Activated naive CD4-positive, alpha-beta T cell treated with anti-CD3 and anti-CD28 coated beads, Interleukin-2, amount 10 ng/mL, durations not matched to agents 7 days and 5 days (primary cell): ENCODE data around the gene GASK1B.

ENCODE experiments used
- CTCF ChIA-PET: fragments of 350-600 bp; sonication (Branson Sonifier 250); formaldehyde crosslinking; loops from one replicate; lab custom pipeline; 2021; ENCODE audit warnings: antibody characterized with exemption; lab: Charles Lee
- DNase-seq: peaks from one replicate; pipeline ENCODE4 v3.0.0-alpha.2; 2020
- H3K27ac Mint-ChIP-seq: one replicate; pipeline ENCODE4 v1.8.0; 2021; ENCODE audit warnings: mild to moderate bottlenecking, moderate library complexity, mixed read lengths
- H3K27me3 Mint-ChIP-seq: one replicate; pipeline ENCODE4 v1.8.0; 2021; ENCODE audit warnings: mild to moderate bottlenecking, mixed read lengths
- H3K36me3 Mint-ChIP-seq: one replicate; pipeline ENCODE4 v1.8.0; 2021; ENCODE audit warnings: mixed read lengths
- H3K4me1 Mint-ChIP-seq: one replicate; pipeline ENCODE4 v1.8.0; 2021; ENCODE audit warnings: mixed read lengths
- H3K4me3 Mint-ChIP-seq: one replicate; pipeline ENCODE4 v1.8.0; 2021; ENCODE audit warnings: mild to moderate bottlenecking, moderate library complexity, mixed read lengths
- H3K9me3 Mint-ChIP-seq: one replicate; pipeline ENCODE4 v1.8.0; 2021; ENCODE audit warnings: mixed read lengths

The GASK1B gene

GRCh38 chr4:158172261-158173258 is at the start of gene GASK1B:
Gene GASK1B, minus strand, starts transcription at chr4:158173025. Its CDS starts 1,650 bp downstream, at chr4:158171375.
- no peak for DNase-seq
- H3K27ac Mint-ChIP-seq, result no peak within 1 kb of the TSS
- H3K9me3 Mint-ChIP-seq, result no peaks in the 10 kb centered on the region
- CTCF ChIA-PET, result interaction anchor here (1.1 to 1.4 kb wide), 2 partner anchors 21 to 25 kb away, joined by 3 to 6 read pairs; no protein-coding TSS in a partner anchor
- peaks cover 38% of the 10 kb centered on the region for H3K27me3 Mint-ChIP-seq
- H3K4me3 Mint-ChIP-seq, result no peak within 1 kb of the TSS
- no peaks in the 10 kb centered on the region for H3K4me1 Mint-ChIP-seq
- H3K36me3 Mint-ChIP-seq, result no peaks in the 10 kb centered on the region

GRCh38 chr4:158219623-158220022 is 46.8 kb upstream of the GASK1B start:
- CTCF ChIA-PET, result no interaction called here
- Mint-ChIP-seq H3K36me3 (no peaks in the 10 kb centered on the region), H3K4me3 (no peak overlapping the region), H3K27me3 (peaks cover 4% of the 10 kb centered on the region), H3K4me1 (no peaks in the 10 kb centered on the region), H3K9me3 (no peaks in the 10 kb centered on the region), H3K27ac (no peak overlapping the region)
- DNase-seq, result no peak

DNA sequence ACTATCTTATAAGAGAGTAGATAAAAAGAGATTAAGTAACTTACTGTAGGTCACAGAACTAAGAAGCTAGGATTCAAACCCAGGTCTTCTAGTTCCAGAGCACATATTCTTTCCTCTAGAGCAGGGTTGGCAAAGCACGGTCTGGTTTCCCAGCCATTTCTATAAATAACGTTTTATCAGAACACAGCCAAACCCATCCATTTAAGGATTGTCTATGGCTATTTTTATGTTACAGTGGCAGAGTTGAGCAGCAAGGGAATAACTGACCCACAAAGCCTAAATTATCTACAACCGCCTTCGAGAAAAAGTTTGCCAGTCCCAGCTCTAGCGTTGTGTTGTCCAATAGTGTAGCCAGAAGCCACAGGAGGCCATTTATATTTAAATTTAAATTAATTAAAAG is 44.9 kb upstream of the GASK1B start:
- Mint-ChIP-seq H3K9me3 (no peaks in the 10 kb centered on the region), H3K4me3 (no peak overlapping the region), H3K36me3 (no peaks in the 10 kb centered on the region), H3K27me3 (peaks cover 4% of the 10 kb centered on the region), H3K4me1 (no peaks in the 10 kb centered on the region), H3K27ac (no peak overlapping the region)
- CTCF ChIA-PET, result no interaction called here
- DNase-seq, result no peak

DNA sequence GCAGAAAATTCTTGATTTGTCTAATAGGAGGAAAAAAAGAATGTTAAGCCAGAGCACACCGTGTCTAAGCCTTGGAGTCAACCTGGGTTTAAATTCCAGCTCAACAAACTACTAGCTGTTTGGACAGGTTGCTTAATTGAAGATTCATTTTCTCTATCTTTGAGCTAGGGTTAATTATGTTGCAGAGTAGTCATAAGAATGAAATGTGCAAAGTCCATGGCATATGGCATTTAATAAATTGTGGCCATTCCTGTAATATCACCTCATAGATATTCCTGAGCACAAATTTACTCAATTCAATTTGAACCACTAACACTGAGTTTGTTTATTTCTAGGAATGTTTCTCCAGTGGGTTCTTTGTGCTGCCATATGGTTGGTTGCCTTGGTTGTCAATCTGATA is 42.0 kb upstream of the GASK1B start:
- H3K27ac Mint-ChIP-seq, result no peak overlapping the region

GRCh38 chr4:158213466-158213865 is 40.6 kb upstream of the GASK1B start:
- Mint-ChIP-seq H3K9me3 (no peaks in the 10 kb centered on the region), H3K27ac (no peak overlapping the region), H3K4me3 (no peak overlapping the region), H3K36me3 (no peaks in the 10 kb centered on the region), H3K4me1 (peaks cover 19% of the 10 kb centered on the region), H3K27me3 (peaks cover 16% of the 10 kb centered on the region)
- CTCF ChIA-PET, result interaction anchor here (2.2 kb wide), 1 partner anchor 20 kb away, joined by 5 read pairs; no protein-coding TSS in a partner anchor
- DNase-seq, result no peak

More for the DNA sequence above, 42.0 kb upstream of the GASK1B start:
- peaks cover 11% of the 10 kb centered on the region for H3K4me1 Mint-ChIP-seq
- peaks cover 12% of the 10 kb centered on the region for H3K27me3 Mint-ChIP-seq
- H3K4me3 Mint-ChIP-seq, result no peak overlapping the region
- DNase-seq, result no peak
- H3K36me3 Mint-ChIP-seq, result no peaks in the 10 kb centered on the region
- CTCF ChIA-PET, result interaction anchor here (2.2 kb wide), 1 partner anchor 21 kb away, joined by 5 read pairs; no protein-coding TSS in a partner anchor
- no peaks in the 10 kb centered on the region for H3K9me3 Mint-ChIP-seq

DNA sequence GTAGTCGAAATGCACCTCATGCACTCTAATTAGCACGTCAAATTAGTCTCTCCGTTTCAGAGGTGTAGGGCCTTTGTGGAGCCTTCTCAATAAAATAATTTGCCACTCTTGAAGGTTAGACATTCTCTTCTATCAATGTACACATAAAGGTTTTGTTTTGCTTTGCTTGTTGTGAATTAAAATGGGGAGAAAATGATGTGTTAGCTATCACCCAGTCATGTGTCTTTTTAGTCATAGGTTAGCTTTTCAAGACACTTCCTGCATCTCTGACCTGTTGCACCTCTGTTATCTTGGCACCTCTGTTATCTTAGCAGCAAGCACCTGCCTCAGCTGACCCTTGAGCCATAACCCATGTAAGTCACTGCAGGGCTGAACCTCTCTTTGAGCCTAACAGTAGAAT is 38.4 kb upstream of the GASK1B start:
- Mint-ChIP-seq H3K27ac (no peak overlapping the region), H3K4me3 (peak overlapping the region; percentile 2), H3K9me3 (no peaks in the 10 kb centered on the region), H3K4me1 (peaks cover 19% of the 10 kb centered on the region), H3K27me3 (peaks cover 16% of the 10 kb centered on the region), H3K36me3 (no peaks in the 10 kb centered on the region)
- DNase-seq, result no peak
- CTCF ChIA-PET, result interaction anchor here (0.7 to 1.0 kb wide), 2 partner anchors 20 to 44 kb away, joined by 3 read pairs; no protein-coding TSS in a partner anchor

GRCh38 chr4:158209825-158210807 is 37.3 kb upstream of the GASK1B start, which contains the start of gene TMEM144:
Gene TMEM144, plus strand, starts transcription at chr4:158210486. Its CDS starts 2,182 bp downstream, at chr4:158212668.
- CTCF ChIA-PET, result interaction anchor here (1.0 kb wide), 1 partner anchor 18 kb away, joined by 3 read pairs; no protein-coding TSS in a partner anchor

DNA sequence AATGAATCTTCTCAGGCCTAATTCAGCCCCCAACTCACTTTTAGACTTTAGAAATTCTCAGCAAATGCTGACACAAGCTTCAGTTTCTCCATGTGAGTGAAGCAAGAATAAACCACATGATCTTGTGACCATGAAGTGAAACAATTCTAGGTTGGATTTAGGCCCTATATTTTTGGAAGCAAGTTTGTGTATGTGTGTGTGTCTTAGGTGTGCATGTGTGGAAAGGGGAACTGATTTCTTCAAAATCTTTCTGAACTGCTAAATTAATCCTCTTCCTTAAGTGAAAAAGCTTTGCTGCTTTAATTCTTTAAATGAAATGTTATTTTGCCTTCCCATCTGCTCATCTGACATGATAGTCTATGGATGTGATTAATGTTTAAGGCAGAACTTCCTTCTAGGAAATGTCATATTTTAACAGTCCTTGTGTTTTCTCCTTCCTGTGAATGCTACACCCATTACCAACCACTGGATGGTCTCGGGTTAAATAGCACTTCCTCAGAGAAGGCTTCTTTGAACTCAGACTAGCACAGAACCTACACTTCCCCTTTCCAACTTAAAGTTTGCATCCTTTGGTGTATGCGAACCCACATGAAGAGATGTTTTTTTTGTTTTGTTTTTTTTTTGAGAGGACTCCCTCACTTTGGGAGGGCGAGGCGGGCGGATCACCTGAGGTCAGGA is 36.3 kb upstream of the GASK1B start:
- CTCF ChIA-PET, result interaction anchor here (1.2 kb wide), 1 partner anchor 34 kb away, joined by 4 read pairs; no protein-coding TSS in a partner anchor
- Mint-ChIP-seq H3K27ac (no peak overlapping the region), H3K27me3 (peaks cover 16% of the 10 kb centered on the region), H3K4me3 (no peak overlapping the region), H3K36me3 (no peaks in the 10 kb centered on the region), H3K4me1 (peaks cover 19% of the 10 kb centered on the region), H3K9me3 (no peaks in the 10 kb centered on the region)
- DNase-seq, result no peak

More at GRCh38 chr4:158209825-158210807, 37.3 kb upstream of the GASK1B start, which contains the start of gene TMEM144:
- peak; percentile 48 for DNase-seq
- peaks cover 19% of the 10 kb centered on the region for H3K4me1 Mint-ChIP-seq
- peaks cover 16% of the 10 kb centered on the region for H3K27me3 Mint-ChIP-seq
- no peaks in the 10 kb centered on the region for H3K36me3 Mint-ChIP-seq
- H3K9me3 Mint-ChIP-seq, result no peaks in the 10 kb centered on the region
- H3K4me3 Mint-ChIP-seq, result peak within 1 kb of the TSS; percentile 58
- H3K27ac Mint-ChIP-seq, result no peak within 1 kb of the TSS

- peaks cover under 1% of the 10 kb centered on the region for H3K4me1 Mint-ChIP-seq
- H3K27ac Mint-ChIP-seq, result no peak overlapping the region
- H3K27me3 Mint-ChIP-seq, result peaks cover under 1% of the 10 kb centered on the region
- no peak overlapping the region for H3K4me3 Mint-ChIP-seq
- CTCF ChIA-PET, result interaction anchor here (1.1 kb wide), 1 partner anchor 51 kb away, joined by 3 read pairs; no protein-coding TSS in a partner anchor
- no peak for DNase-seq
- no peaks in the 10 kb centered on the region for H3K9me3 Mint-ChIP-seq
- H3K36me3 Mint-ChIP-seq, result no peaks in the 10 kb centered on the region
These were observed 31.1 kb upstream of the GASK1B start for GRCh38 chr4:158203929-158204328.

DNA sequence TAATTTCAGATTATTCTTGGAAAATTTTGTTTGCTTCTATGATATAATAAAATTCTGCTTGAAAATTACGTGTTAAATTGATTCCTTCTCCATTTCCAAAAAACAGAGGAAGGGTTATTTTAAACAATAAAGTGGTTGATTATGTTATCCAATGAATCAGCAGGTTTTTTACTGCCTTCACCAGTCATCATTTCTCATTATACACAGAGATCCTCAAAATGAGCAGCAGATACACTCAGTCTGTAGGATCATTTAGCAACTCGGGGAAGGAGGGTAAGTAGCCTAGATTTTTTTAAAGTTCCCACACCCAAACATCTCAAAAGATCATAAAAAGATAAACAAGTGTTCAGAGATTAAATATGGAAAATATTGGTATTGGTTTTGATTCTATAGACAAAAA is 30.6 kb upstream of the GASK1B start:
- no peak for DNase-seq
- Mint-ChIP-seq H3K4me1 (no peaks in the 10 kb centered on the region), H3K9me3 (no peaks in the 10 kb centered on the region), H3K27ac (no peak overlapping the region), H3K27me3 (no peaks in the 10 kb centered on the region), H3K36me3 (no peaks in the 10 kb centered on the region), H3K4me3 (no peak overlapping the region)
- CTCF ChIA-PET, result interaction anchor here (1.2 kb wide), 1 partner anchor 9 kb away, joined by 5 read pairs; no protein-coding TSS in a partner anchor

DNA sequence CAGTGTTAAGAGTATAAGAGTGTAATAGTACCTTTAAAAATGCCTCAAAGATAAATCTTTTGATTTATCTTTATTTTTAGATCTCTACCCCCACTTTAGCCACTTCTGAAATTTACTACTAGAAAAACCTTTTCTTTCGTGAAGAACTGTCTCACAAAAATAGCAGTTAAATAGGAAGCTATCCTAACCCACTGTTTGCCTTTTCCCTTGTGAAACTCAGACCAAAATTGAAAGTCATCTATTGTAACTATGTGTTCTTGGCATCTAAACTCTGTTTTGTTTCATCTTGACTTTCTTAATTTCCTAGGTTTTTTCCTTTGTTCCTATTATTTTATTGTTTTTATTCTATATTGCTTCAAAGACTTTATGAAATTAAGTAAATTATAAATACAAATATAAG is 29.7 kb upstream of the GASK1B start:
- H3K27ac Mint-ChIP-seq, result no peak overlapping the region
- H3K27me3 Mint-ChIP-seq, result no peaks in the 10 kb centered on the region
- CTCF ChIA-PET, result interaction anchor here (1.2 kb wide), 1 partner anchor 8 kb away, joined by 5 read pairs; no protein-coding TSS in a partner anchor
- DNase-seq, result no peak
- no peaks in the 10 kb centered on the region for H3K9me3 Mint-ChIP-seq
- H3K4me3 Mint-ChIP-seq, result no peak overlapping the region
- H3K36me3 Mint-ChIP-seq, result no peaks in the 10 kb centered on the region
- no peaks in the 10 kb centered on the region for H3K4me1 Mint-ChIP-seq

- Mint-ChIP-seq H3K4me3 (no peak overlapping the region), H3K4me1 (no peaks in the 10 kb centered on the region), H3K36me3 (no peaks in the 10 kb centered on the region), H3K27ac (no peak overlapping the region), H3K9me3 (no peaks in the 10 kb centered on the region), H3K27me3 (no peaks in the 10 kb centered on the region)
- DNase-seq, result no peak
- CTCF ChIA-PET, result interaction anchor here (1.1 kb wide), 1 partner anchor 12 kb away, joined by 4 read pairs; no protein-coding TSS in a partner anchor
These were observed 29.1 kb upstream of the GASK1B start for GRCh38 chr4:158201876-158202275.

- CTCF ChIA-PET, result interaction anchor here (1.1 kb wide), 1 partner anchor 11 kb away, joined by 4 read pairs; no protein-coding TSS in a partner anchor
- no peak for DNase-seq
- Mint-ChIP-seq H3K9me3 (no peaks in the 10 kb centered on the region), H3K4me1 (no peaks in the 10 kb centered on the region), H3K27ac (no peak overlapping the region), H3K27me3 (no peaks in the 10 kb centered on the region), H3K36me3 (no peaks in the 10 kb centered on the region), H3K4me3 (no peak overlapping the region)
These were observed 28.5 kb upstream of the GASK1B start for GRCh38 chr4:158201322-158201721.
